Cardiac muscle cell (in vitro differentiated cells and primary cell): ENCODE data around the gene ACAT2. TPM values are rescaled to one million over a fixed set of nuclear protein-coding genes. Genes with fewer than 3 reads are reported as not detected.
"Not testable (repeated sequence)": the region's sequence is repeated elsewhere in the genome, so short reads cannot be mapped to it uniquely, and the experiment has no call there.

Experiments
- DNase-seq, 2 donors: peaks; one replicate each; pipeline versions ENCODE4 v3.0.0 to v3.0.0-alpha.2; 2010 to 2017; ENCODE audit warnings: low read depth in 1 of 2, low spot score in 1 of 2
- H3K27ac ChIP-seq: fragments of 200-600 bp; sonication (generic); 2 replicates; pipeline ENCODE4 v1.5.1; 2016
- H3K27me3 ChIP-seq: fragments of 200-600 bp; sonication (generic); 2 replicates; pipeline ENCODE4 v1.6.0; 2016; ENCODE audit warnings: control low read depth
- H3K36me3 ChIP-seq: fragments of 200-600 bp; sonication (generic); 2 replicates; pipeline ENCODE4 v1.5.1; 2016; ENCODE audit warnings: control low read depth
- H3K4me1 ChIP-seq: fragments of 200-600 bp; sonication (generic); 2 replicates; pipeline ENCODE4 v1.8.1; 2017; ENCODE audit warnings: low read depth, mild to moderate bottlenecking, mixed run types
- H3K4me3 ChIP-seq: fragments of 200-600 bp; sonication (generic); 2 replicates; pipeline ENCODE4 v1.5.1; 2016; ENCODE audit warnings: mild to moderate bottlenecking
- H3K9me3 ChIP-seq: fragments of 200-600 bp; sonication (generic); 2 replicates; pipeline ENCODE4 v1.5.1; 2017; ENCODE audit warnings: low read depth, mild to moderate bottlenecking, control low read depth
- polyA plus RNA-seq: library from polyadenylated mRNA; unstranded; fragments of >200 nt; fragmentation: Nextera tagmentation; extraction: Ambion mirVana; gene quantifications from 2 replicates; pipeline ENCODE4 v1.2.1, GENCODE V29; 2016
- total RNA-seq: library from RNA; depleted of rRNA; stranded (reverse); fragments of >200 nt; gene quantifications from 2 replicates; pipeline ENCODE4 v1.2.3, GENCODE V29; 2016
- TF ChIP-seq, protein P1 (sequence below): IDR thresholded peaks from 2 replicates; pipeline ENCODE4 v1.5.1; 2012; ENCODE audit warnings: low read depth, mild to moderate bottlenecking, low read length

Gene ACAT2
- total and polyA plus RNA-seq, 2 experiments from 2014 or later: 14.2 to 179 TPM

DNA sequence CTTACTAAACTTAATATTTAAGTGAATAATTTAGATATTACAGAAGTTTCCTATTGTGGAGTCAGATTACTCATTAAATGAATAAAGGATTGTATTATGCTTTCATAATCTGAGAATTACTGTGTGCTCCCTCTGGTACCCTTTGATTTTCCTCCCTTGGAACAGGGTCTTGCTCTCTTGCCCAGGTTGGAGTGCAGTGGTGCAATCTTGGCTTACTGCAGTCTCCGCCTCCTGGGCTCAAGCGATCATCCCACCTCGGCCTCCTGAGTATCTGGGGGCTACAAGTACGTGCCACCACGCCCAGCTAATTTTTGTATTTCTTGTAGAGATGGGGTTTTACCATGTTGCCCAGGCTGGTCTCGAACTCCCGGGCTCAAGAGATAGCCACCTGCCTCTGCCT lies 24.9 kb upstream of the ACAT2 start:
- Histone ChIP-seq H3K4me1 (no peaks in the 10 kb centered on the region), H3K4me3 (no peak overlapping the region), H3K36me3 (peaks cover 34% of the 10 kb centered on the region), H3K9me3 (no peaks in the 10 kb centered on the region), H3K27ac (no peak overlapping the region), H3K27me3 (no peaks in the 10 kb centered on the region)
- TF ChIP-seq, protein P1, sequence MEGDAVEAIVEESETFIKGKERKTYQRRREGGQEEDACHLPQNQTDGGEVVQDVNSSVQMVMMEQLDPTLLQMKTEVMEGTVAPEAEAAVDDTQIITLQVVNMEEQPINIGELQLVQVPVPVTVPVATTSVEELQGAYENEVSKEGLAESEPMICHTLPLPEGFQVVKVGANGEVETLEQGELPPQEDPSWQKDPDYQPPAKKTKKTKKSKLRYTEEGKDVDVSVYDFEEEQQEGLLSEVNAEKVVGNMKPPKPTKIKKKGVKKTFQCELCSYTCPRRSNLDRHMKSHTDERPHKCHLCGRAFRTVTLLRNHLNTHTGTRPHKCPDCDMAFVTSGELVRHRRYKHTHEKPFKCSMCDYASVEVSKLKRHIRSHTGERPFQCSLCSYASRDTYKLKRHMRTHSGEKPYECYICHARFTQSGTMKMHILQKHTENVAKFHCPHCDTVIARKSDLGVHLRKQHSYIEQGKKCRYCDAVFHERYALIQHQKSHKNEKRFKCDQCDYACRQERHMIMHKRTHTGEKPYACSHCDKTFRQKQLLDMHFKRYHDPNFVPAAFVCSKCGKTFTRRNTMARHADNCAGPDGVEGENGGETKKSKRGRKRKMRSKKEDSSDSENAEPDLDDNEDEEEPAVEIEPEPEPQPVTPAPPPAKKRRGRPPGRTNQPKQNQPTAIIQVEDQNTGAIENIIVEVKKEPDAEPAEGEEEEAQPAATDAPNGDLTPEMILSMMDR: no peak
- DNase-seq: no peak

DNA sequence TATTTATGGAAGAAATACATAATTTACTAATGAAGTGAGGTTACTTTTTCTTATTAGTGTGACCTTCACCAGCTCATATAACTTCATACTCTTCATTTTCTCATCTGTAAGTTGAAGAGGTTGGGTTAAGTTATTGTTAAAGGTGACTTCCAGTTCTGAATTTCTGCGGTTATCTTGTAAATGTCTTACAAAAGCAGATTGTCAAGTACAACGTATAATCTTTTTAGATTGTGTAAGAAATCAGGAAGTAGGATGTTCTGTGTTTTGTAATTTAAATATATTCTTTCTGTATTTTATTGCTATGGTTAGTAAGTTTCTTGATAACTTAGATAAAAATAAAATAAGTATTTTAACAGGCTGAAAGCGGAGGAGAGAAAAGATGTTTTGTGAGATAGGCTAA lies 22.5 kb upstream of the ACAT2 start:
- Histone ChIP-seq H3K4me1 (no peaks in the 10 kb centered on the region), H3K9me3 (no peaks in the 10 kb centered on the region), H3K4me3 (no peak overlapping the region), H3K27ac (peak overlapping the region; percentile 40), H3K36me3 (peaks cover 58% of the 10 kb centered on the region), H3K27me3 (no peaks in the 10 kb centered on the region)
- no peak for DNase-seq
- TF ChIP-seq, protein P1: no peak

DNA sequence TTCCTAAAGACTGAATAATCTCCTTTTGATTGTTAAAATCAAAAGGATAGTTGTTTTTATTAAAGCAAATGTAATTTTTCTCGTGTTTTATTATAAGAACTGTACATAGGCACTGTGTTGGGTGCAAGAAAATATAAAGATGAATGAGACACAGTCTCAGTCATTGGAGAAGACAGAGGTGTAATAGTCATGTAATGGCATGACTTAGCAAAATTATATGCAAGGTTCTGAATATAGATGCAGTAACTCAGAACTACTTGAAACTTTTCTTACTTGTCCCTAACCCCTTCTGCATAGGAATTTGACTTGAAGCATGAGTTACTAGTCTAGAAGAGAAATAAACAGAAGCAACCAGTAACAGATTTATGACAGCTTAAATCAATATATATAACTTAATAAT lies 19.7 kb upstream of the ACAT2 start:
- no peak overlapping the region for H3K4me3 ChIP-seq
- TF ChIP-seq, protein P1: no peak
- peaks cover 86% of the 10 kb centered on the region for H3K36me3 ChIP-seq
- no peak overlapping the region for H3K27ac ChIP-seq
- no peak for DNase-seq
- no peaks in the 10 kb centered on the region for H3K9me3 ChIP-seq
- H3K27me3 ChIP-seq: no peaks in the 10 kb centered on the region
- no peaks in the 10 kb centered on the region for H3K4me1 ChIP-seq

DNA sequence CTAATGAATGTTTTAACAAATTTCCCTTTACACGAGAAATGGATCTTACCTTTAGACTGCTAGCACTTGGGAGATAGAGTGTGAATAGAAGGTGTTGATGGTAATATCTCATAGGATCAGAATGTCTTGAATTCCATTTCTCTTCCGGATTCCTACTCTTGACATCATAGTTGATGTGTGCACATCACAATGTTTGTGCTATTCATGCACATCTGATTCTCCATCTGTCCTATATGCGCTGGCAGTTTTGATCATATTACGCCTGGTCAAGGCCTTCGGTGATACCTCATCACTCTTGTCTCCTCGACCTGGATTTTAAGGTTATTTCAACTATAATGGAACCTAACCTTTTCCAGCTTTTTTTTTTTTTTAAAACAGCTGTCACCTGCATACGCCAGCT lies 16.8 kb upstream of the ACAT2 start:
- H3K36me3 ChIP-seq: peaks cover 94% of the 10 kb centered on the region
- H3K4me3 ChIP-seq: no peak overlapping the region
- no peak for DNase-seq
- H3K4me1 ChIP-seq: no peaks in the 10 kb centered on the region
- no peak overlapping the region for H3K27ac ChIP-seq
- H3K27me3 ChIP-seq: no peaks in the 10 kb centered on the region
- TF ChIP-seq, protein P1: no peak
- no peaks in the 10 kb centered on the region for H3K9me3 ChIP-seq

DNA sequence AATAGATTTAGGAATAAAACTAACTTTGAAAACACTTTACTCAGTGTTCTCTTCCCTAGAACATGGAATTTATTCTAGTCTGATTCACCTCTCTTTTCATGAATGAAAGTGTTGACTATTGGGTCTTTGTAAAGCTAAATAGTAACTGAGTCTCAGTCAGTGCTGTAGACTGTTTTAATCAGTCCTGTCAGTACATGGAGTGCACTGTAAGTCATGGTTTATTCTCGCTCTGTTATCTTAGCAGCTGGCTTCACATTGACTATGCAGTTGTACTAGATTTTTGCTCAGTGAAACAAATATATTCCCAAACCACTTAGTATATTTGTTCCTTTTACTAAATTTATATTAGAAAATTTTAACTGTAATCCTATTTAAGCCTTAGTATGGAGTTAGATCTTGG lies 15.1 kb upstream of the ACAT2 start:
- no peak for DNase-seq
- Histone ChIP-seq H3K36me3 (peaks cover 97% of the 10 kb centered on the region), H3K4me1 (no peaks in the 10 kb centered on the region), H3K9me3 (no peaks in the 10 kb centered on the region), H3K4me3 (no peak overlapping the region), H3K27ac (peak overlapping the region; percentile 35), H3K27me3 (no peaks in the 10 kb centered on the region)
- TF ChIP-seq, protein P1: no peak

DNA sequence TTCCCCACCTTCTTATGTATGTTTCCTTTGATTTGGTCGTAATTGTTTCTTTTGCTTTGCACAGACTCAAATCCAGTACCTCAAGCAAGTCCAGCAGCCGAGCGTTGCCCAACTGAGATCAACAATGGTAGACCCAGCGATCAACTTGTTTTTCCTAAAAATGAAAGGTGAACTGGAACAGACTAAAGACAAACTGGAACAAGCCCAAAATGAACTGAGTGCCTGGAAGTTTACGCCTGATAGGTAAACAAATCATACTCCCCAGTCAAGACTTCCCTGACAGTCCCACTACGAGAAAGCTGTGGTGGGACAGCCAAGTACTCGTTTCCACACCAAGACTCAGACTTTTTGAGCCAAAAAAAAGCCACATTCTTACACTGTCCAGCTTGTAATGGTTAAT lies 13.7 kb upstream of the ACAT2 start:
- H3K27ac ChIP-seq, H3K4me3 ChIP-seq, H3K4me1 ChIP-seq, H3K9me3 ChIP-seq, DNase-seq, H3K27me3 ChIP-seq: not testable (repeated sequence)
- H3K36me3 ChIP-seq: peaks cover 92% of the 10 kb centered on the region
